ENCODE data around the gene FCSK. TPM values are rescaled to one million over a fixed set of nuclear protein-coding genes. Genes with fewer than 3 reads are reported as not detected.

FCSK gene
- total RNA-seq (2022; extraction: Qiagen RNA extraction; ENCODE audit: low read depth) = 4.2 to 6.3 TPM (median 5.7 TPM) in 5 replicates

GRCh38 chr16:70454222-70455034 lies at the start of gene FCSK:
TSS of gene FCSK (plus strand) at chr16:70454595. CDS start at chr16:70463191, 8,596 bp downstream.

DNA sequence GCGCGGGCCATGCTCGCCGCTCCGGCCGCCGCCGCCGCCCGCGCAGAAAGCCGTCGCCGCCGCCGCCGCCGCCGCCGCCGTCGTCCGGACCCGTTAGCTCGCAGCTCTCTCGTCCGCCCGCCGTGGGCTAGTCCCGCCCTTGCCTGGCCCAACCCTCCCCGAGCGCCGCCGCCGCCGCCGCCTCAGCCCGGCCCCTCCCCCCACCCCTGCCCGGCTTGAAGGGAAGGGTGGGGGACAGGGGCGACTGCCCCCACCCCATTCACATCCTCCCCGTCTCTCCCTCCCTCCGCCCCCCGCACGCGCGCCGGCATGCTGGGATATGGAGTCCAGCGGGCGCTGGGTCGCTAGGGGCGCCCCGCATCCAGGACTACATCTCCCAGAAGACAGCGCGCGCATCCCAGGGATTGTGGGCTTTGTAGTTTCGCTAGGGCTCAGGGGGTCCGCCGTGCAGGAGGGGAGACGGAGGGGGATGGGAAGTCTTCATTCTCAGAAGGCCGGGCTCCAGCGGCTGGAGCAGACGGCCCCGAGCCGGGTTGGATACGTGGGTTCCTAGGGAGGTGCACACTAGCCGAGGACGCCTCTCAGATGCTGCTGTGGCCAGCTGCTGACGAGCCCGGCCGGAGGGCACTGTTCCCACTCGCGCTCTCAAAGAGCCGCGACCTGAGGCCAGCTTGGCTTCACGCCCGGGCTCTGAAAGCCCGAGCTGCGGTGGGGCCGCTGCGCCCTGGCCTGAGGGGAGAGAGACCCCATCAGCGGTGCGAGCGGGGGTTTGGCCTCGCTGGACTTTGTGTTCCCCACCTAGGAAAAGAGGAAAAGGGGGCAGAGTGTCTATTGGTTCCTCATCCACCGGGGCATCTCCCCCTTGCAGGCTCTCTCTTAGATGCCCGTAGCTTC lies 15.2 kb upstream of the FCSK start, which contains the start of gene ST3GAL2:
Gene ST3GAL2, minus strand, starts transcription at position 132 of the 894 bp plus-strand sequence. CDS start 40,570 bp downstream, outside the sequence.

DNA sequence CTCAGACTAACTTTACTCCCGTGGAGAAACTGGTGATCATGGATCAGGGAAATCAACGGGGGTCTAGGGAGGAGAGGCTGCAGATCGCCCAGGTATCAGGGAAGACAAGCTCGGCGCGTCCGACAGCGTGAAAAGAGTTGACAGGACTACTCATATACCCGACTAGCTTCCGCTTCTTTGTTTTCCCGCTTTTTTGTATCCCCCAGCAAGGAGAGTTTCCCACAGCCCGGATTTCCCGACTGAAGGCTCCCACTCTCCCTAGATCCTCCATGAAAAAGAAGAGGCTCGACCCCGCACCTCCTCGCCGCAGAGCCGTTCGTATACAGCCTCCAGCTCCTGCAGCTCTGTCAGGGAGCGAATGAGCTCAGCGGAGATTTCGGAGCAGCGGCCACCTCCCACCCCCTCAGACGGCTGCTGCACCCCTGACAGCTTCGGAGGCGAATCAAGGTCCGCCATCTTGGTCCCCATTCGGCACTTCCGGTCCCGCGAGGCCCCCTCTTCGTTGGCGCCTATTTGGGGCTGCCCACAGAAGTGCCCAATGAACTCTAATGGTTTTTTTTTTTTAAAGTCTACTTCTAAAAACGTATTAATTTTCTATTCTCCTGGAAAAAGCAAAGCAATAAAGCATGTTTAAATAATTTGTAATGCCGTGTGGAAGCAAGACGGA lies 68.8 kb downstream of the FCSK start, which contains the start of gene COG4:
Gene COG4, minus strand, starts transcription at position 479 of the 667 bp plus-strand sequence. Its CDS starts 11 bp downstream, at position 468.

GRCh38 chr16:70523743-70524398 lies 69.5 kb downstream of the FCSK start, which contains the start of gene SF3B3:
TSS of gene SF3B3 (plus strand) at chr16:70523816. CDS start at chr16:70526657, 2,841 bp downstream.

Other genes starting within 250 kb of the FCSK start
- gene EXOSC6, start 202.7 kb upstream of the FCSK start, total RNA-seq (2022; extraction: Qiagen RNA extraction; ENCODE audit: low read depth) = 12.2 to 15.9 TPM (median 15.3 TPM) in 5 replicates
- gene AARS1, start 165.1 kb upstream of the FCSK start, total RNA-seq (2022; extraction: Qiagen RNA extraction; ENCODE audit: low read depth) = 98.0 to 111 TPM (median 104 TPM) in 5 replicates
- 29.3 to 35.7 TPM (median 31.9 TPM) in 5 replicates for gene DDX19B, start 155.4 kb upstream of the FCSK start, total RNA-seq (2022; extraction: Qiagen RNA extraction; ENCODE audit: low read depth)
- 39.1 to 41.8 TPM (median 40.1 TPM) in 5 replicates for gene DDX19A, start 107.7 kb upstream of the FCSK start, total RNA-seq (2022; extraction: Qiagen RNA extraction; ENCODE audit: low read depth)
- 21.6 to 25.1 TPM (median 21.8 TPM) in 5 replicates for gene ST3GAL2, start 15.5 kb upstream of the FCSK start, total RNA-seq (2022; extraction: Qiagen RNA extraction; ENCODE audit: low read depth)
- gene COG4, start 69.0 kb downstream of the FCSK start, total RNA-seq (2022; extraction: Qiagen RNA extraction; ENCODE audit: low read depth) = 25.2 to 33.8 TPM (median 31.8 TPM) in 5 replicates
- gene SF3B3, start 69.2 kb downstream of the FCSK start, total RNA-seq (2022; extraction: Qiagen RNA extraction; ENCODE audit: low read depth) = 154 to 236 TPM (median 203 TPM) in 5 replicates
- 0.44 to 1.0 TPM (median 0.58 TPM) in 5 replicates for gene IL34, start 192.0 kb downstream of the FCSK start, total RNA-seq (2022; extraction: Qiagen RNA extraction; ENCODE audit: low read depth)
- gene MTSS2, start 231.5 kb downstream of the FCSK start, total RNA-seq (2022; extraction: Qiagen RNA extraction; ENCODE audit: low read depth) = 32.0 to 41.3 TPM (median 40.4 TPM) in 5 replicates

Measured in A549 treated with CpdA at 1 μM for 4 hours (cell line).